Upper lobe of left lung (tissue), 4 donors: Measurements from ENCODE around the gene B3GALT2.

Experiments
- CTCF ChIP-seq, 6 experiments: fragments of 450-650 bp in 4 of 6; fragments of 200-600 bp in 2 of 6; sonication (generic) in 2 of 6; IDR thresholded peaks; one replicate each; pipeline ENCODE4 v1.5.1; 2016 to 2019; ENCODE audit warnings: antibody characterized with exemption in 6 of 6
- EP300 ChIP-seq, 4 donors: sonication (generic); formaldehyde crosslinking; IDR thresholded peaks; one replicate each; pipeline ENCODE4 v1.5.1; 2017; ENCODE audit warnings: antibody characterized with exemption in 4 of 4, control low read depth in 2 of 4
- POLR2AphosphoS5 ChIP-seq, 2 donors: sonication (generic); formaldehyde crosslinking; IDR thresholded peaks; one replicate each; pipeline ENCODE4 v1.5.1; 2017; ENCODE audit warnings: antibody characterized with exemption in 2 of 2

DNA sequence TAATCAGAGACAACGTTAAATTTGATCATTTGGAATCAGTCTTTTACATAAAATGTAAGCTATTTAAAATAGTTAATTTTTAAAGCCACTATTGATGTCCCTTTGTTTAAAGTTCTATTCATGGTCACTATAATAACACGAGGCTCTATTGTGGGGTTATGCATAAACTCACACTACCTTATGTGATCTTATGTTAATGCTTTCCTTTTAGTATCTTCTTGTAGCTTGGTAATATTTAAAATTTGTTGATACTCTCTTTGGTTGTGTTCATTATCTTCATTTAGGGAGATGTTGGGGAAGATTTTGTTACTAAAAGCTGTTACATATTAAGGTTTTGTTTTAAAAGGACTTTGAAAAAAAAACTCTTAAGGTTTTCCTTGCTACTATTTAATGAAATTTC is 1.2 kb downstream of the B3GALT2 start:
- TF ChIP-seq CTCF (IDR thresholded peaks at IDR 0.05) (no peak), POLR2AphosphoS5 (IDR thresholded peaks at IDR 0.05) (no peak), EP300 (IDR thresholded peaks at IDR 0.05) (no peak)
